Activated naive CD8-positive, alpha-beta T cell treated with anti-CD3 and anti-CD28 coated beads, Interleukin-2, amount 10 ng/mL, durations not matched to agents 7 days and 5 days (primary cell): ENCODE results near the gene CPED1. TPM values are rescaled to one million over a fixed set of nuclear protein-coding genes. Genes with fewer than 3 reads are reported as not detected.
"Not testable (repeated sequence)": the region's sequence is repeated elsewhere in the genome, so short reads cannot be mapped to it uniquely, and the experiment has no call there.

Experiments used
- ATAC-seq: fragments of 150-1000 bp; cut with Tn5 transposase; one replicate; pipeline ENCODE4 v1.10.0; 2021; ENCODE audit warnings: low read depth, moderate library complexity
- POLR2A ChIA-PET: fragments of 350-600 bp; sonication (Branson Sonifier 250); formaldehyde crosslinking; loops from one replicate; lab custom pipeline; 2021; ENCODE audit warnings: antibody characterized with exemption; lab: Charles Lee
- DNase-seq: peaks from one replicate; pipeline ENCODE4 v3.0.0; 2021
- H3K27ac Mint-ChIP-seq: one replicate; pipeline ENCODE4 v1.8.0; 2022; ENCODE audit warnings: mild to moderate bottlenecking, mixed read lengths
- H3K27me3 Mint-ChIP-seq: one replicate; pipeline ENCODE4 v1.8.0; 2022; ENCODE audit warnings: mild to moderate bottlenecking, moderate library complexity, mixed read lengths
- H3K36me3 Mint-ChIP-seq: one replicate; pipeline ENCODE4 v1.8.0; 2021; ENCODE audit warnings: mild to moderate bottlenecking, mixed read lengths
- H3K4me1 Mint-ChIP-seq: one replicate; pipeline ENCODE4 v1.8.0; 2021; ENCODE audit warnings: mixed read lengths
- H3K4me3 Mint-ChIP-seq: one replicate; pipeline ENCODE4 v1.8.0; 2022; ENCODE audit warnings: mild to moderate bottlenecking, moderate library complexity, mixed read lengths
- H3K9me3 Mint-ChIP-seq: one replicate; pipeline ENCODE4 v1.8.0; 2021; ENCODE audit warnings: mixed read lengths
- total RNA-seq, 2 experiments: library from RNA; stranded (reverse); gene quantifications; one replicate each; pipeline ENCODE4 v1.2.3, GENCODE V29; 2021

The CPED1 gene
- total RNA-seq, 2 experiments from 2014 or later, result not detected

DNA sequence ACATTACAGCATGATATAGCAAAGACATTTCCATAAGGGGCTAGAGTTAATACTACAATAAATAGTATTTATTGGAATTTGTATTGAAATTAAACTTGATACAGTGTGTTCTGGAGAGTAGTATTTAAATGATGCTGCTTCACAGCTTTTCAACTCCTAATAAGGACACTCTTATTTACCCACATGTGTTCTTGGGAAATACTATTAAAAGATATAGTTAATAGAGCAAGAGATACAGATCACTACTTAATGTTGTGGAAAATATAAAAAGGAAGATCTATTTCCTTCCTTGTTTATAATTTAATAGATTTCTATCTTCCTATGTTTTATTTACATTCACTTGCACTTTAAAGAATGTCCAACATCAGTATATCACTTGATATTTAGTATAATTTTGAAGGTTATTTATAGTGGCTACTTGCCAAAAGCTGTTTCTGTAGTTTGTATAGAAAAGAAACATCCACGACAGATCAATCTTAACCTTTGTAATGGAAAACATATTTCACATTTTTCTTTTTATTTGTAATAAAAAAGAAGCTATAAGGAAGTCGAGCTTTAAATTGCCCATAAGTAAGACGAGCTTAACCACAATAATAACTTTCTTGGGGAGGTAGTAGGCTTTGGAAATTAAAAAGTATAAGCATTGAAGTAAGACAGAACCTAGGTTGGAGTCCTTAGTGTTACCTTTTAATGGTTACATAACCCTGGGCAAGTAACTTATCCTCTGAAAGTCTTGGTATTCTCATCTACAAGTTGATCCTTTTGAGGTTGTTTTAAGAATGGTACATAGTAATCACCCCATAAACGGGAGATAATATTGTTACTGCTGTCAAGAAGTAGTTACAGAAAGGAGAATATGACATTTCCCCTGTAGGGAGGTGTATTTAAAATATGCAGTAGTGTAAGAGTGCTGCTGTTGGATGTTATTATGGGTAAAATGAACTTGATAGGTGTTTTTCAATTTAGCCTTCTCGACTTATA lies 32.8 kb downstream of the CPED1 start:
- H3K27ac Mint-ChIP-seq, result no peak overlapping the region
- no peak overlapping the region for H3K4me3 Mint-ChIP-seq
- POLR2A ChIA-PET, result no interaction called here
- H3K4me1 Mint-ChIP-seq, result no peaks in the 10 kb centered on the region
- H3K36me3 Mint-ChIP-seq, result peaks cover 2% of the 10 kb centered on the region
- peaks cover 7% of the 10 kb centered on the region for H3K27me3 Mint-ChIP-seq
- ATAC-seq, result no peak
- DNase-seq, result no peak
- H3K9me3 Mint-ChIP-seq, result peaks cover 6% of the 10 kb centered on the region

DNA sequence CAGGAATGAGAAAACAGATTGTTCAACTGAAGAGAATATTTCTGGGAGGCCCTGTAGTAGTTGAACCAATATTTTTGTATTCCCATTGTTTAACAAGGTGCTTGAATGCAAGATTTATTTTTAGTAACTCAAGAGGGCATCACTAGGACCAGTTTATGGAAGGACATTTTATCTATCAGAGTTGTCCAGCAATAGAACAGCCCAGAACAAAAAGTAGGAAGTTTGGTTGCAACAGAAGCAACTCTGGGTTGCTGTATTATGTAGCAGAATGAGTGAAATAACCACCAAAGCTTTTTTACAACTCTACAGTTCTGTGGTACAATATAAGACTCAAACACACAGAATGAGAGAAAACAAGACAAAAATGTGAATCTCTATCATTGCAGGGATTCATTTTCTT lies 34.7 kb downstream of the CPED1 start:
- ATAC-seq (no peak), DNase-seq (no peak)
- Mint-ChIP-seq H3K4me1 (no peaks in the 10 kb centered on the region), H3K9me3 (peaks cover 8% of the 10 kb centered on the region), H3K4me3 (no peak overlapping the region), H3K36me3 (peaks cover 2% of the 10 kb centered on the region), H3K27me3 (peaks cover 4% of the 10 kb centered on the region), H3K27ac (no peak overlapping the region)
- POLR2A ChIA-PET, result no interaction called here

DNA sequence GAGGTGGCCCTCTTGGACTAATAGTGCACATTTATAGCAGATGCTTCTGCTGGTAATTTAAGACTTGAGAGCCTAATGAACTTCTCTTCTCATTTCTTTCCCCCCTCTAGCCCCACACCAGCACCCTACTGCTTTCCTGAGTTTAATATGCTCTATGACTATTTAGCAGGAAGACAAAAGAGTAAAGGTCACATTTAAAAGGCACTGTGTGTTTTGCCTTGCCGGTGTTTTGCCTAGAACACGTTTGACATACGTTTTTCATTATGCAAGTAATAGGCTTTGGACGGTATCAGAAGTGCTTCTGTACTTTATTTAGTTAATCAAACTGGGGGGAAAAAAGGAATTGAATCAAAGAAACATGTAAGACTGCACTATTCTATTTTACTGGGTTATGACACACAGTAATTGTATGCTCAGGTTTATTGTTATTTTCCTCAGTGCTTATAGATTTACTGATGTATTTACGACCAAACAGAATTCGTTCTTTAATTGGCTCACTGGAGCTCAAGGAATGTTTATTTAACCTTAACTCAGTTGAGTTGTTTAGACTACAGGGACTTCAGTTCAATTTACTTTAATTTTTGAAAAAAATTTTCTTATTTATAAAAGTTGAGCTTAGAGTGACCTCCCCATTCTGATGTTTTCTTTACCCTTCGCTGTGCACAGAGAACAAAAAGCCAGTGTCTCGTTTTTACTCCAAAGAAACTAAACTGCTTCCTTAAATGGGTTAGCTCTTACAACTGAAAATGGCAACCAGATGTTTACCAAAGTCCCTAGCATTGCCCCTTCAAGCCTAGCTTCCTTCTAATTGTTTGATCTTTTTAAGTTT lies 35.4 kb downstream of the CPED1 start:
- no peak for ATAC-seq
- Mint-ChIP-seq H3K4me1 (no peaks in the 10 kb centered on the region), H3K4me3 (no peak overlapping the region), H3K27ac (no peak overlapping the region), H3K9me3 (peaks cover 8% of the 10 kb centered on the region), H3K27me3 (peaks cover 4% of the 10 kb centered on the region), H3K36me3 (peaks cover 2% of the 10 kb centered on the region)
- POLR2A ChIA-PET, result no interaction called here
- DNase-seq, result no peak

- peaks cover 8% of the 10 kb centered on the region for H3K9me3 Mint-ChIP-seq
- peaks cover 2% of the 10 kb centered on the region for H3K36me3 Mint-ChIP-seq
- no peak overlapping the region for H3K27ac Mint-ChIP-seq
- peaks cover 4% of the 10 kb centered on the region for H3K27me3 Mint-ChIP-seq
- ATAC-seq, result no peak
- H3K4me1 Mint-ChIP-seq, result no peaks in the 10 kb centered on the region
- H3K4me3 Mint-ChIP-seq, result no peak overlapping the region
- DNase-seq, result no peak
- POLR2A ChIA-PET, result no interaction called here
These were observed 36.1 kb downstream of the CPED1 start for GRCh38 chr7:121024611-121025010.

DNA sequence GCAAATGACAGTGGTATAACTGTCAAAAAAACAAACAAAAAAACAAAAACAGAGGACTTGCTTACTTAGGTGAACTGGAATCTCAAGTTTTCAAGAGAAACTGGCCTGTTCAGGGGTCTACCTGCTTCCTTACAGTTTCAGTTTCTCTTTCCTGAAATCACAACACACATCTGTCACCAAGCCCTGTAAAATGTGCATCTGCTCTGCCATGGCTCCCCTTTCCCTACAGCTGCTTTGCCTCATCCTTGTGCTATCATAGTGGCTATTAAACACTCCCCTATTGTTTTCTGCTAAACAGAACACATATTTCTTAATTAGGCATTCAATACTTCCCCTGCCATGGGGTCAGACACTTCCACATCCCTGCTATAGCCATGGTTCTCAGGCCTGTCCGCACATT lies 37.6 kb downstream of the CPED1 start:
- Mint-ChIP-seq H3K27me3 (peaks cover 4% of the 10 kb centered on the region), H3K36me3 (peaks cover 2% of the 10 kb centered on the region), H3K27ac (no peak overlapping the region), H3K4me1 (no peaks in the 10 kb centered on the region), H3K9me3 (peaks cover 8% of the 10 kb centered on the region), H3K4me3 (no peak overlapping the region)
- POLR2A ChIA-PET, result no interaction called here
- no peak for DNase-seq
- ATAC-seq, result no peak

DNA sequence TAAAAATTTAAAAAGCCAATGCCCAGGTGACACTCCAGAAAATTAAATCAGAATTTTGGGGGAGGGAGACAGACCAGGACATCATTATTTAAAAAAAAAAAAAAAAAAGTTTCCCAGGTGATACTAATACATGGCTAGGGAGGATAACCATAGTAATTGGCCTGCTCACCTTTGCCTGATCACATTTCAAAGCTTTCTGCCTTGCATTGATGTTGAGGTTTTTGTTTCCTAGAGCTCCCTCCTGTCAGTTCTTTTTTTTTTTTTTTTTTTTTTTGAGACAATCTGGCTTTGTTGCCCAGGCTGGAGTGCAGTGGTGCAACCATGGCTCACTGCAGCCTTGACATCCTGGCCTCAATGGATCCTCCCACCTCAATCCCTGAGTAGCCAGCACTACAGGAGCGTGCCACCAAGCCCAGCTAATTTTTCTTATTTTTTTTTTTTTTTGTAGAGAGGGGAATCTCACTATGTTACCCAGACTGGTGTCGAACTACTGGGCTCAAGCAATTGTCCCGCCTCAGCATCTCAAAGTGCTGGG lies 38.1 kb downstream of the CPED1 start:
- peaks cover 4% of the 10 kb centered on the region for H3K27me3 Mint-ChIP-seq
- peaks cover 2% of the 10 kb centered on the region for H3K36me3 Mint-ChIP-seq
- H3K4me3 Mint-ChIP-seq, result no peak overlapping the region
- no peak for DNase-seq
- H3K27ac Mint-ChIP-seq, result no peak overlapping the region
- H3K4me1 Mint-ChIP-seq, result no peaks in the 10 kb centered on the region
- ATAC-seq, result no peak
- POLR2A ChIA-PET, result no interaction called here
- H3K9me3 Mint-ChIP-seq, result peaks cover 8% of the 10 kb centered on the region

DNA sequence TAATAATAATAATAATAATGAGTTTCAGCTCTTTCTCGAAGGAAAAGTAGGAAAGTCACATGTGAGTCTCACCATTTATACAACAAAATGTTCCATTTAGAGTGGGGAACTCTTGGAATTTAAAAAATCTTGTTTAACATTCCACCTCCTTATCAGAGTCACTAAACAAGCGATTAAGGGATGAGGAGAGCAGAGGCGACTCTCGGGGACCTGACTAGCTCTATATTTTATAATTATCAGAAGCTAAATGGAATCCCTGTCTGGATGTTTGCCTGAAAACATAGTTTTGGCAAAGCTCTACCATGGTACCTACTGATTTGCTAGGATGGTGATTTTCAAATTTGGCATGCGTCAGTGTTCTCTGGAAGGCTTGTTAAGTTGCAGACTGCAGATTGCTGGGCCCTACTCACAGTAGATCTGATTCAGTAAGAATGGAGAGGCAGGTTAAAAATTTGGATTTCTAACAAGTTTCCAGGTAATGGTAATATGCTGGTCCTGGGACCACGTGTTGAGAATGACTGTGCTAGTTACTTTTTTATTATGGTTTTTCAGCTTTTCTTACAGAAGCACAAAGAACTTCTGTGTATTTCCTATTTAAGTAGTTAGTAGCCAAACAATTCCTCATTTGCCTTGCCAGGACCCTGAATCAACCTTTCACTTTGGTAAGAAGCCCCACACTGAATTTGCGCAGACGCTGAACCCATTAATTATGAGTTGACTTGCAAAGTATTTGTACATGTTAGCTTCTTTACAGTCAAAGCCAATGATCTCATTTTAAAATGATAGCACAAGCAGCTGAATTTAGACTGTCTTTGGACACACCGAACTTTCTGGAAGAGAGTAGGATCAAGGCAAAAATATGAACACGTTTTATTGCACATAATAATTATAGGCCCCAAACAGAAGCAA lies 39.5 kb downstream of the CPED1 start:
- Mint-ChIP-seq H3K9me3 (peaks cover 8% of the 10 kb centered on the region), H3K4me3 (no peak overlapping the region), H3K36me3 (peaks cover 2% of the 10 kb centered on the region), H3K4me1 (no peaks in the 10 kb centered on the region), H3K27ac (no peak overlapping the region), H3K27me3 (peaks cover 4% of the 10 kb centered on the region)
- DNase-seq, result no peak
- ATAC-seq, result no peak
- POLR2A ChIA-PET, result no interaction called here

GRCh38 chr7:121029302-121029701 lies 40.8 kb downstream of the CPED1 start:
- DNase-seq (no peak), ATAC-seq (no peak)
- Mint-ChIP-seq H3K27ac (no peak overlapping the region), H3K4me3 (no peak overlapping the region), H3K9me3 (peaks cover 8% of the 10 kb centered on the region), H3K36me3 (peaks cover 2% of the 10 kb centered on the region), H3K27me3 (peaks cover 2% of the 10 kb centered on the region), H3K4me1 (no peaks in the 10 kb centered on the region)
- POLR2A ChIA-PET, result no interaction called here

GRCh38 chr7:121030308-121030707 lies 41.8 kb downstream of the CPED1 start:
- no peak for ATAC-seq
- no peaks in the 10 kb centered on the region for H3K4me1 Mint-ChIP-seq

GRCh38 chr7:121032645-121033460 lies 44.3 kb downstream of the CPED1 start:
- DNase-seq, result no peak

More at GRCh38 chr7:121030308-121030707, 41.8 kb downstream of the CPED1 start:
- Mint-ChIP-seq H3K27ac (no peak overlapping the region), H3K36me3 (peaks cover 2% of the 10 kb centered on the region), H3K27me3 (no peaks in the 10 kb centered on the region), H3K4me3 (no peak overlapping the region), H3K9me3 (peaks cover 8% of the 10 kb centered on the region)
- POLR2A ChIA-PET, result no interaction called here
- DNase-seq, result no peak

GRCh38 chr7:121034929-121035328 lies 46.4 kb downstream of the CPED1 start:
- Mint-ChIP-seq H3K36me3 (no peaks in the 10 kb centered on the region), H3K27me3 (peaks cover 8% of the 10 kb centered on the region), H3K4me1 (no peaks in the 10 kb centered on the region), H3K9me3 (no peaks in the 10 kb centered on the region), H3K4me3 (no peak overlapping the region), H3K27ac (no peak overlapping the region)
- ATAC-seq (no peak), DNase-seq (no peak)
- POLR2A ChIA-PET, result no interaction called here

More at GRCh38 chr7:121032645-121033460, 44.3 kb downstream of the CPED1 start:
- no peaks in the 10 kb centered on the region for H3K9me3 Mint-ChIP-seq
- H3K27me3 Mint-ChIP-seq, result peaks cover 8% of the 10 kb centered on the region
- no peaks in the 10 kb centered on the region for H3K36me3 Mint-ChIP-seq
- POLR2A ChIA-PET, result no interaction called here
- H3K4me3 Mint-ChIP-seq, result no peak overlapping the region
- no peak for ATAC-seq
- no peaks in the 10 kb centered on the region for H3K4me1 Mint-ChIP-seq
- no peak overlapping the region for H3K27ac Mint-ChIP-seq

DNA sequence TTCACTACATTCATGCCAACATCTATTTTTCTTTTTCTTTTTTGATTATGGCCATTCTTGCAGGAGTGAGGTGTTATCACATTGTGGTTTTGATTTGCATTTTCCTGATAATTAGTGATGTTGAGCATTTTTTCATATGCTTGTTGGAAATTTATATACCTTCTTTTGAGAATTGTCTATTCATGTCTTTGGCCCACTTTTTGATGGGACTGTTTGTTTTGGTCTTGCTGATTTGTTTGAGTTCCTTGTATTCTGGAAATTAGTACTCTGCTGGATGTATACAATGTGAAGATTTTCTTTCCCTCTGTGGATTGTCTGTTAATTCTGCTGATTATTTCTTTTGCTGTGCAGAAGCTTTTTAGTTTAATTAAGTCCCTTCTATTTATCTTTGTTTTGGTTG lies 48.3 kb downstream of the CPED1 start:
- H3K9me3 Mint-ChIP-seq, H3K4me3 Mint-ChIP-seq, H3K36me3 Mint-ChIP-seq, H3K27ac Mint-ChIP-seq, H3K4me1 Mint-ChIP-seq, ATAC-seq, POLR2A ChIA-PET, DNase-seq: not testable (repeated sequence)
- H3K27me3 Mint-ChIP-seq, result peaks cover 13% of the 10 kb centered on the region
